ENCODE measurements around the gene RTL1.

The RTL1 gene

GRCh38 chr14:100898935-100899883 is 4.3 kb downstream of the RTL1 start:
- no peak for DNase-seq (ENCODE audit: low spot score)

GRCh38 chr14:100898465-100898864 is 5.1 kb downstream of the RTL1 start:
- DNase-seq (ENCODE audit: low spot score): no peak

GRCh38 chr14:100896369-100897060 is 7.0 kb downstream of the RTL1 start:
- no peak for DNase-seq (ENCODE audit: low spot score)

- DNase-seq (ENCODE audit: low spot score): no peak
These were observed 8.1 kb downstream of the RTL1 start for GRCh38 chr14:100895411-100895810.

- DNase-seq (ENCODE audit: low spot score): no peak
These were observed 9.1 kb downstream of the RTL1 start for GRCh38 chr14:100894416-100894815.

- DNase-seq (ENCODE audit: low spot score): no peak
These were observed 9.8 kb downstream of the RTL1 start for GRCh38 chr14:100893760-100894159.

- DNase-seq (ENCODE audit: low spot score): no peak
These were observed 10.3 kb downstream of the RTL1 start for GRCh38 chr14:100893228-100893601.

GRCh38 chr14:100892496-100893227 is 10.9 kb downstream of the RTL1 start:
- no peak for DNase-seq (ENCODE audit: low spot score)

GRCh38 chr14:100891501-100892445 is 11.7 kb downstream of the RTL1 start:
- DNase-seq (ENCODE audit: low spot score): no peak

GRCh38 chr14:100891051-100891450 is 12.5 kb downstream of the RTL1 start:
- no peak for DNase-seq (ENCODE audit: low spot score)

GRCh38 chr14:100890061-100890850 is 13.3 kb downstream of the RTL1 start:
- DNase-seq (ENCODE audit: low spot score): no peak

GRCh38 chr14:100889641-100890040 is 13.9 kb downstream of the RTL1 start:
- no peak for DNase-seq (ENCODE audit: low spot score)

GRCh38 chr14:100888789-100889315 is 14.7 kb downstream of the RTL1 start:
- no peak for DNase-seq (ENCODE audit: low spot score)

- DNase-seq (ENCODE audit: low spot score): no peak
These were observed 15.7 kb downstream of the RTL1 start for GRCh38 chr14:100887728-100888335.

- DNase-seq (ENCODE audit: low spot score): no peak
These were observed 17.9 kb downstream of the RTL1 start for GRCh38 chr14:100885617-100886016.

GRCh38 chr14:100885196-100885595 is 18.3 kb downstream of the RTL1 start:
- DNase-seq (ENCODE audit: low spot score): no peak

GRCh38 chr14:100884456-100884855 is 19.1 kb downstream of the RTL1 start:
- no peak for DNase-seq (ENCODE audit: low spot score)

- DNase-seq (ENCODE audit: low spot score): no peak
These were observed 19.8 kb downstream of the RTL1 start for GRCh38 chr14:100883789-100884101.

- no peak for DNase-seq (ENCODE audit: low spot score)
These were observed 20.3 kb downstream of the RTL1 start for GRCh38 chr14:100882991-100883788.

Data from HuH-7 (cell line).